Effector memory CD8-positive, alpha-beta T cell (primary cell): ENCODE data around the gene TCFL5.

Experiments used
- ATAC-seq: fragments of 150-1000 bp; cut with Tn5 transposase; replicated peaks from 2 replicates; pipeline ENCODE4 v1.10.0; 2021; ENCODE audit warnings: mild to moderate bottlenecking, moderate library complexity
- DNase-seq, 3 experiments: peaks; one replicate each; pipeline ENCODE4 v3.0.0; 2021
- H3K27ac Mint-ChIP-seq, 2 donors: one replicate each; pipeline ENCODE4 v1.8.0; 2022; ENCODE audit warnings: mild to moderate bottlenecking in 2 of 2, mixed read lengths in 2 of 2, moderate library complexity in 2 of 2
- H3K27me3 Mint-ChIP-seq, 2 donors: one replicate each; pipeline ENCODE4 v1.8.0; 2022; ENCODE audit warnings: mixed read lengths in 2 of 2
- H3K36me3 Mint-ChIP-seq: one replicate; pipeline ENCODE4 v1.8.0; 2022; ENCODE audit warnings: mild to moderate bottlenecking, moderate library complexity, mixed read lengths; ENCODE audit not compliant: insufficient read depth
- H3K4me1 Mint-ChIP-seq, 2 donors: one replicate each; pipeline ENCODE4 v1.8.0; 2022; ENCODE audit warnings: low read depth in 2 of 2, mixed read lengths in 2 of 2
- H3K4me3 Mint-ChIP-seq, 2 donors: one replicate each; pipeline ENCODE4 v1.8.0; 2022; ENCODE audit warnings: mild to moderate bottlenecking in 2 of 2, mixed read lengths in 2 of 2, moderate library complexity in 2 of 2
- H3K9me3 Mint-ChIP-seq, 2 donors: one replicate each; pipeline ENCODE4 v1.8.0; 2022; ENCODE audit warnings: mixed read lengths in 2 of 2

TCFL5 gene

DNA sequence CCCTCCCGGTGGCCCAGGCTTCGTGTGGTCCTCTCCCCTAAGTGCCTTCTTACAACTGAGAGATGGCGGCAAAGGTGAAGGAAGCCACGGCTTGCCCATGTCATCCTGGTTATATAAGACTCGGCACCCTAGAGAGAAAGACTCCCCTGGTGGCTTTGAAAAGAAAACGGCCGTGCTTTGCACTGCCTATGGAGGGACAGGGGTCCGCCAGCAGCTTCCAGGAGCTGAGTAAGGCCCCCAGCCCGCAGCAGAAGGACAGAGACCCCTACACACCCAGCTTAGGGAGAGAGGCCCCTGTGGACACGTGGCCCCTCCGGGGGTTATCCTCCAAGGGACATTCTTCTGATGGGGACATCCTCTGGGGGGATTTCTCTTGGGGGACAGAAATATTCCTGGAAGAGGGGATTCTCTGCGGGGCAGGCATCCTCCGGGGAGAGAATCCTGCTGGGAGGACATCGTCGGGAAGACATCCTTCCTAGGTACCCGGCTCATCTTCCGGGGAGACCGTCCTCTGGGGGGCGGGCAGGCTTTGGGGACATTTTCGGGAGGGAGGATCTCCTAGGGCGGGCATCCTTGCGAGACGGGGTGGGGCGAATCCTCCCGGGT is 57.5 kb downstream of the TCFL5 start:
- ATAC-seq = peak; percentile 43

DNA sequence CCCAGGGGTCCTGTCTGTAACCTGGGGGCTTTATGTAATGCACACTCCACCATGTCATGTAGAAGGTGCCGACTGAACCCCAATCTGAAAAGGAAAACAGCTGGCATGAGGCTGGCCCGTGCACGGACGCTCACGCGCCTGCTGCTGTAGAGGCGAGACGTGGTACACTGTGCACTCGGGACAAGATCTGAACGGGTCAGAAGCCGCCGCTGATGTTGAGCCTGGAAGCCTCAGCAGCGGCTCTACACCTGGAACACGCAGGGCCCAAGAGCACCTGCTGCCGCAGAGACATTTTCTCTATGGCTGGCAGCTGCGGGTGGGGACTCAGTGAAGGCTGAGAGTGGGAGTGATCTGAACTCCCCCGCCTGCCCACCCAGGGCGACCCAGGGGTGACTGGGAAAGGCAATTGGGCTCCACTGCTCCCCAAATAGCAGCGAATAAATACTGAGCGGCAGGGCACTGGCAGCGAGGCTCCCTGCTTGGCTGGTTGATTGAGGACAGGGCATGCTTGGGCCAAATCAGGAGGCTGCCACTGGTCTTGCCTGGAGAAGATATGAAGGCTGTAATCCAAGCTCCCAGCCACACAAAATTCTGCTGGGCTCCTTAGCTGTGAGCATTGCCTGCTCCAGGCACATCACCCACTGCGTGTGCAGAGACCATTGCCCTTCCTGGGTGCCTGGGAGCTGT is 59.5 kb downstream of the TCFL5 start:
- no peak overlapping the region for H3K4me3 Mint-ChIP-seq
- H3K4me1 Mint-ChIP-seq = peaks cover 31 to 32% of the 10 kb centered on the region in 2 donors
- H3K27me3 Mint-ChIP-seq = no peaks in the 10 kb centered on the region
- no peak overlapping the region for H3K27ac Mint-ChIP-seq
- no peak for DNase-seq
- ATAC-seq = no peak
- no peaks in the 10 kb centered on the region for H3K9me3 Mint-ChIP-seq
- H3K36me3 Mint-ChIP-seq = peaks cover 27% of the 10 kb centered on the region

More for the DNA sequence above, 57.5 kb downstream of the TCFL5 start:
- Mint-ChIP-seq H3K27me3 (no peaks in the 10 kb centered on the region), H3K36me3 (peaks cover 36% of the 10 kb centered on the region), H3K4me1 (peaks cover 20 to 27% of the 10 kb centered on the region in 2 donors), H3K4me3 (peak overlapping the region; percentile 95 to 99), H3K9me3 (no peaks in the 10 kb centered on the region), H3K27ac (peak overlapping the region; percentile 97 to 99)
- DNase-seq = peak in 2 of 3 experiments; percentile 22 to 36

DNA sequence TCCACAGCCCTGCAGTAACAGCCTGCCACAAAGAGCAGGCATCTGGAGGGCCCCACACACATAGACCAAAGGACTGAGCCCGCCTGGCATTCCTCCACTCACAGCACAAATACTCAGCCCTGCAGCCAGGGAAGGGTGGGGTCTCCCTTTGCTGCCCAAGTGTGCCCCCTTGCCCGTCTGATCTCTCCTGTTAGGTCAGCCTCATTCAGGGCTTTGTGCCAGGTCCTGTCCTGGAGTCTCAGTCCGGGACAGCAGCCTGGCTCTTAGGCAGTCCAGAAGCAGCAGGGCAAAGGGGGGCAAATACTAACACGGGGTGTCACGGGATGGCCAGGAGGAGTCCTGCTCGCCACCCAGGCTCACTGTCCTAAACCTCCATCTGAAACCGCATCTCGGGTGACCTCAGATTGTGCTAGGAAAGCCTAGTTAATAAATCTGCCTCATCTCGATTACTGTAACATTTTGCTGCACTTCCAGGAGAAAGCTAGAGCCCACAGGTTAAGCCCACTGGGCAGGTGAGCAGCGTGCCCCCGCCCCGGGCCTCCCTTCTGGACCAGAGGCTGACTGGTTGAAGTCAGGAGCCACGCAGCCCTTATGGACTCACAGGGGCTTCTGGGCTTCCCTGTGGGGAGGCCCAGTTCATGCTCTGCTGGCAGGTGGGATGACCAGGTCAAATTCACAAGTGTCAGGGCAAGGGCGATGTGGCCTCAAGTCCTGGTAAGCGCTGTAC is 60.2 kb downstream of the TCFL5 start:
- no peak overlapping the region for H3K4me3 Mint-ChIP-seq
- H3K27me3 Mint-ChIP-seq = no peaks in the 10 kb centered on the region
- H3K36me3 Mint-ChIP-seq = peaks cover 30% of the 10 kb centered on the region
- peaks cover 29 to 31% of the 10 kb centered on the region in 2 donors for H3K4me1 Mint-ChIP-seq
- ATAC-seq = no peak
- DNase-seq = no peak
- no peak overlapping the region for H3K27ac Mint-ChIP-seq
- H3K9me3 Mint-ChIP-seq = no peaks in the 10 kb centered on the region

DNA sequence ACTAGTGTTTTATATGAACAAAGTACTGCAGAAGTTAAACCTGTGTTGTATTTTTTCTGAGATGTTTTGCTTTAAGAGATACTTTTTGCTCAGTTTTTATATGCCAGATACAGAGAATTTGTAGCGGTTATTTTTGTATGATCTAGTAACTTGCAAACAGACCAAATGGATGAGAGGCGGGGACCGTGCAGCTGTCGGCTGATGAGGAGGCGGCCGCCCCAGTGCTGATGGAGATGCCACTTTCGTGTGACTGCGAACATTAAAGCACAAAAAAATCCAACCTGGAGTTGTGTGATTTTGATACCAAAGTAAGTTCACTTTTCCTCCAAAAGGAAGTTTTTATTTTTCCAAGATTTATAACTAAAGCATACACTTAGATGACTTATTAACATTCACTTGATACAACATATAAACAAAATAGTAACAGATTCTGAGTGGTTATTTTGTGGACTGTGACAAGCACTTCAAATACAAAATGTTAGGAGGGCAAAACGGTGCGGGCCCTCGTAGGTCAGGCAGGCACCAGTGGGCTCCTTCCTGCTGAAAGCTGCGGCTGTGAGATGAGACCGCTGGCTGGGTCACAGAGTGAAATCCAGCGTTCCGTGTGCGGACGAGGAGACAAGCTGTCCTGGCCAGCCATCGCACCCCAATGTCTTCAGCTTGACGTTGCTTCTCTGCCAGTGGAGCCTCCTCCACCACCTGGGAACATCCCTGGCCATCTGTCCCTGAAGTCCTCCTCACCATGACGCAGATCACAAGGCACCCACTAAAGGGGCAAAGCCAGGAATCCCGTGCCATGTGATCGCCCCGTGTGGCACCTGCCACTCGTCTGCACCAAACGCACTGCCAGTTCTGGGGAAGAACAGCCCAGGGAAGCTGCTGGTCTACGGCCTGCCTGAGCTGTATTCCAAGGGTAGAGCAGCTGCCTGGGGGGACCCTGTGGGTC is 61.0 kb downstream of the TCFL5 start:
- Mint-ChIP-seq H3K4me1 (peaks cover 25 to 26% of the 10 kb centered on the region in 2 donors), H3K36me3 (peaks cover 30% of the 10 kb centered on the region), H3K4me3 (no peak overlapping the region), H3K27me3 (no peaks in the 10 kb centered on the region), H3K27ac (no peak overlapping the region), H3K9me3 (no peaks in the 10 kb centered on the region)
- ATAC-seq (no peak), DNase-seq (no peak)

DNA sequence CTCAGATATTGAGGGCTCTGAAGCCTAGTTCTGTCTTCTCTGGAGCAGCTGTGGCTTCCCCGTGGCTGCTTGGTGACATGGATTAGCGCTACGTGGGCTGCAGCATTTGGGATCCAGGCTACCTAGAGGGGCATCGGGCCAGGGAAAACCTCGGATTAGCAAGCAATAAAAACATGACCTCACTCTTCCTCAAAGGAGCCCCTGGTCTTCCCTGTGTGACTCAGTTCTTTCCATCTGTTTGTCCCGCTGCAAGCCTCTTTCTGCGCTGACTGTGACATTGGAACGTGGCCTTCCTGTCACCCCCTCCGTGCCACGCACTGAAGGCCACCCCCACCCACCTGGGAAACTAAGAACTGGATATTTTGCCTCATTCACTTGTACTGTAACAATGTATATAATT is 61.7 kb downstream of the TCFL5 start:
- Mint-ChIP-seq H3K4me1 (peaks cover 24 to 25% of the 10 kb centered on the region in 2 donors), H3K27me3 (no peaks in the 10 kb centered on the region), H3K4me3 (no peak overlapping the region), H3K9me3 (no peaks in the 10 kb centered on the region), H3K36me3 (peaks cover 37% of the 10 kb centered on the region), H3K27ac (no peak overlapping the region)
- no peak for ATAC-seq
- DNase-seq = no peak

DNA sequence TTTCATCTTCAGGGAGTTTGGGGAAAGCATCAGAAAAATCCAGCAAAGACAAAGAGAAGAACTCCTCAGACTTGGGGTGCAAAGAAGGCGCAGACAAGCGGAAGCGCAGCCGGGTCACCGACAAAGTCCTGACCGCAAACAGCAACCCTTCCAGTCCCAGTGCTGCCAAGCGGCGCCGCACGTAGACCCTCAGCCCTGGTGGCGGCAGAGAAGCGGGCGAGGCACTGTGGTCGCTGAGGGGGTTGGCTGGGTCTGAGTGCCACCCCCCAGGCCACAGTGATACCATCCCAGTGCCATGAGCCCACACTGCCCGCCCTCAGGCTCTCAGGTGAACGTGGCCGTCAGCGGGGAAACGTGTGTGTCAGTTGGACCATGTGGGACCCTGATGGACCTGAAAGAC is 62.2 kb downstream of the TCFL5 start:
- no peak for ATAC-seq
- Mint-ChIP-seq H3K4me1 (peaks cover 25 to 28% of the 10 kb centered on the region in 2 donors), H3K27me3 (no peaks in the 10 kb centered on the region), H3K9me3 (no peaks in the 10 kb centered on the region), H3K4me3 (no peak overlapping the region), H3K27ac (no peak overlapping the region), H3K36me3 (peaks cover 38% of the 10 kb centered on the region)
- no peak for DNase-seq

- H3K27me3 Mint-ChIP-seq = no peaks in the 10 kb centered on the region
- H3K4me3 Mint-ChIP-seq = no peak overlapping the region
- H3K36me3 Mint-ChIP-seq = peaks cover 38% of the 10 kb centered on the region
Observed at GRCh38 chr20:62799036-62799435, 62.6 kb downstream of the TCFL5 start.

DNA sequence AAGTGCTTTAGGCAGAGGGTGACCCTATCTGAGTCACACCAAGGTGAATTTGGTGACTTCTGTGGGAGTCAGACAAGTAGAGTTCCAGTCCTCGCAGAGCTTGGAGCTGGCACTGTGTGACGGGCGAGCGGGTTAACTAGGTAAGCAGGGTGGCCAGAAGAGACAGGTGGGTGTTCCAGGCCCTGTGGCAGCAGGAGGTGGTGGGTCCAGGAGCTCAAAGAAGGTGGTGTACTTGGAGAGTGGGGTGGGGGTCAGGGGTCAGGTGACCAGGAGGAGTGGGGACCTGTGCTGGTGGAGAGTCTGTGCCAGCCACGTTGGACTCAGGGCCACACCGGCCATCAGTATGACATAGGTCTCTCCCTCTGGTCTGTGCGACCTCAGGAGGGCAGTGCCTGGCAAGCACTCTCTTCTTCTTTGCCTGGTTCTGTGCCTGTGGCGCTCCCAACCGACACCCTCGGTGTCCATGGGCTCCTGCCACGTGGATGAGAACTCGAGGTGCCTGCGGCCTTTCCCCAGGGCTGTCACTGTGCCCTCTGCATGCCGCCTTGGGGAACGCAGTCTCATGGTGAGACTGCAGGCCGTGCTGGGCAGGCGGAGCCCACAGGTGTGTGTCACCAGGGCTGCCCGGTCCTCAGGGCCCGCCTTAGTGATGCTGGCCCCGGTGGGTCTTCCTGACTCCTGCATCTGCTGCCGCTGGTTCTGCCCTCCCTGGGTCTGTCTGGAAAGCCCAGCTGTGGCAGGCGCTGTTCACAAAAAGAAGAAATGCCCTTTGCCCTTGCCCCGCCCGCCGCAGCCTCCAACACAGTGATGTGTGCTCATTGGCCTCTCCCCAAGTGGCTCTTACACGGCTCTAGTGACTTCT is 63.7 kb downstream of the TCFL5 start:
- ATAC-seq = no peak
- Mint-ChIP-seq H3K27ac (peak overlapping the region; percentile 38 to 88), H3K4me1 (peaks cover 24 to 29% of the 10 kb centered on the region in 2 donors), H3K4me3 (peak overlapping the region; percentile 88), H3K27me3 (no peaks in the 10 kb centered on the region), H3K36me3 (peaks cover 38% of the 10 kb centered on the region), H3K9me3 (no peaks in the 10 kb centered on the region)
- DNase-seq = no peak

More at GRCh38 chr20:62799036-62799435, 62.6 kb downstream of the TCFL5 start:
- no peak for ATAC-seq
- H3K4me1 Mint-ChIP-seq = peaks cover 22 to 26% of the 10 kb centered on the region in 2 donors
- no peaks in the 10 kb centered on the region for H3K9me3 Mint-ChIP-seq
- H3K27ac Mint-ChIP-seq = no peak overlapping the region
- DNase-seq = no peak

- Mint-ChIP-seq H3K4me3 (peak overlapping the region; percentile 88), H3K27ac (peak overlapping the region in 1 of 2 donors; percentile 88), H3K9me3 (no peaks in the 10 kb centered on the region), H3K36me3 (peaks cover 40% of the 10 kb centered on the region), H3K4me1 (peaks cover 24 to 33% of the 10 kb centered on the region in 2 donors), H3K27me3 (no peaks in the 10 kb centered on the region)
- no peak for ATAC-seq
- no peak for DNase-seq
Observed at GRCh38 chr20:62796699-62797491, 64.7 kb downstream of the TCFL5 start.

GRCh38 chr20:62795023-62795761 is 66.4 kb downstream of the TCFL5 start:
- H3K36me3 Mint-ChIP-seq = peaks cover 40% of the 10 kb centered on the region
- peak overlapping the region; percentile 96 to 97 for H3K27ac Mint-ChIP-seq
- H3K4me3 Mint-ChIP-seq = peak overlapping the region; percentile 89 to 90
- DNase-seq = peak; percentile 47 to 53 (median 51)
- peaks cover 29 to 38% of the 10 kb centered on the region in 2 donors for H3K4me1 Mint-ChIP-seq
- no peak for ATAC-seq
- H3K9me3 Mint-ChIP-seq = no peaks in the 10 kb centered on the region
- no peaks in the 10 kb centered on the region for H3K27me3 Mint-ChIP-seq

DNA sequence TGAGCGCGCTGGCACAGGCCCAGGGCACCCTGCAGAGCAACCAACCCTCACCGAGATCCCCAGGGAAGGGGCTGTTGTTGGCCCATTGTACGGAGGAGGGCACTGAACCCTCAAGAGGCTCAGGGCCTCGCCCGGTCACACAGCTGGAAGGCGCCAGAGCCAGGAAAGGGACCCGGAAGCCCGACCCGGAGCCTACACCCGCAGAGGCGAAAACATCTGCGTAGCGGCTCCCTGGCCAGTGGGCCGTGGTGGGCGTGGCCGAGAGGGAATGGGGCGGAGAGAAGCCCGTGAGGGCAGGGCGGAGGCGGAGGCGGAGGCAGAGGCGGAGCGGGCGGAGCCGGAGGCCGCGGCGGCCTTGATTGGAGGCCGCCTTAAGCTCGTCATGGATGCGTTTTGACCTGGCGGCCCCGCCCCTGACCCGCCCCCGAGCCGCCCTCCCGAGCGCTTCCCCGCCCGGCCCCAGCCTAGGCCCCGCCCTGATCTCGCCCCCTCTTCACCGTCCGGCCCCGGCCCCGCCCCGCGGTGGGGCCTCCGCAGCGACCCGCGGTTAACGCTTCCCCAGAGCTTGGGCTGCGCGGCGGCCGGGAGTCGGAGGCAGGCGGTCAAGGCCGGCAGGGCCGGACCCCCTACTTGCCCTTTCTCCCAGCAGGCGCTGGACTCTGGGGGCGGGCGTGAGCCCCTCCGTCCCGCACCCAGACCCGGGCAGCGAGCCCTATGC is 67.5 kb downstream of the TCFL5 start:
- peak; percentile 91 to 98 (median 93) for DNase-seq
- Mint-ChIP-seq H3K36me3 (peaks cover 36% of the 10 kb centered on the region), H3K9me3 (no peaks in the 10 kb centered on the region), H3K27me3 (no peaks in the 10 kb centered on the region), H3K4me1 (peaks cover 29 to 38% of the 10 kb centered on the region in 2 donors), H3K27ac (peak overlapping the region; percentile 96 to 97), H3K4me3 (peak overlapping the region; percentile 89 to 90)
- ATAC-seq = peak; percentile 74
